IPS-NIHi11 (cell line): ENCODE measurements around the gene OR9A4.
"Not testable (repeated sequence)": the region's sequence is repeated elsewhere in the genome, so short reads cannot be mapped to it uniquely, and the experiment has no call there.

Experiments used
- DNase-seq: peaks from one replicate; pipeline ENCODE4 v3.0.0; 2012; ENCODE audit warnings: mixed read lengths, low spot score

The OR9A4 gene

GRCh38 chr7:141916099-141916498 is at the start of gene OR9A4:
Gene OR9A4 (plus strand): TSS chr7:141916399. CDS start chr7:141918876, 2,477 bp downstream.
- no peak for DNase-seq

- no peak for DNase-seq
Measured at GRCh38 chr7:141866974-141867373, 49.2 kb upstream of the OR9A4 start.

- no peak for DNase-seq
Measured at GRCh38 chr7:141872931-141873330, 43.3 kb upstream of the OR9A4 start.

GRCh38 chr7:141874787-141875186 is 41.4 kb upstream of the OR9A4 start:
- no peak for DNase-seq

GRCh38 chr7:141875453-141875852 is 40.7 kb upstream of the OR9A4 start:
- DNase-seq, result no peak

- DNase-seq, result no peak
Measured at GRCh38 chr7:141876371-141876770, 39.8 kb upstream of the OR9A4 start.

- DNase-seq, result no peak
Measured at GRCh38 chr7:141877365-141877764, 38.8 kb upstream of the OR9A4 start.

- no peak for DNase-seq
Measured at GRCh38 chr7:141880960-141881359, 35.2 kb upstream of the OR9A4 start.

- DNase-seq, result no peak
Measured at GRCh38 chr7:141884539-141885225, 31.5 kb upstream of the OR9A4 start.

GRCh38 chr7:141889321-141889720 is 26.9 kb upstream of the OR9A4 start:
- no peak for DNase-seq

GRCh38 chr7:141891336-141891735 is 24.9 kb upstream of the OR9A4 start:
- DNase-seq, result no peak

GRCh38 chr7:141899366-141899765 is 16.8 kb upstream of the OR9A4 start:
- not testable (repeated sequence) for DNase-seq

- no peak for DNase-seq
Measured at GRCh38 chr7:141906285-141906684, 9.9 kb upstream of the OR9A4 start.

- no peak for DNase-seq
Measured at GRCh38 chr7:141911391-141911790, 4.8 kb upstream of the OR9A4 start.

- no peak for DNase-seq
Measured at GRCh38 chr7:141915565-141915964, 634 bp upstream of the OR9A4 start.

- DNase-seq, result no peak
Measured at GRCh38 chr7:141920281-141920680, 4.1 kb downstream of the OR9A4 start.

- no peak for DNase-seq
Measured at GRCh38 chr7:141928146-141928844, 12.1 kb downstream of the OR9A4 start.

- DNase-seq, result no peak
Measured at GRCh38 chr7:141928845-141929195, 12.6 kb downstream of the OR9A4 start.

- no peak for DNase-seq
Measured at GRCh38 chr7:141930211-141930610, 14.0 kb downstream of the OR9A4 start.

- no peak for DNase-seq
Measured at GRCh38 chr7:141941075-141941474, 24.9 kb downstream of the OR9A4 start.

GRCh38 chr7:141943846-141944245 is 27.6 kb downstream of the OR9A4 start:
- DNase-seq, result no peak

GRCh38 chr7:141944811-141945210 is 28.6 kb downstream of the OR9A4 start:
- DNase-seq, result no peak

- no peak for DNase-seq
Measured at GRCh38 chr7:141945356-141945755, 29.2 kb downstream of the OR9A4 start.

- DNase-seq, result no peak
Measured at GRCh38 chr7:141946796-141947195, 30.6 kb downstream of the OR9A4 start, which contains the start of gene CLEC5A. Gene CLEC5A (minus strand): TSS chr7:141946974. CDS start chr7:141946292, 682 bp downstream.
